ENCODE results near the gene FXYD4.
A peak's percentile ranks its signal among the peaks of the same experiment; 100 is the strongest.

Gene FXYD4

DNA sequence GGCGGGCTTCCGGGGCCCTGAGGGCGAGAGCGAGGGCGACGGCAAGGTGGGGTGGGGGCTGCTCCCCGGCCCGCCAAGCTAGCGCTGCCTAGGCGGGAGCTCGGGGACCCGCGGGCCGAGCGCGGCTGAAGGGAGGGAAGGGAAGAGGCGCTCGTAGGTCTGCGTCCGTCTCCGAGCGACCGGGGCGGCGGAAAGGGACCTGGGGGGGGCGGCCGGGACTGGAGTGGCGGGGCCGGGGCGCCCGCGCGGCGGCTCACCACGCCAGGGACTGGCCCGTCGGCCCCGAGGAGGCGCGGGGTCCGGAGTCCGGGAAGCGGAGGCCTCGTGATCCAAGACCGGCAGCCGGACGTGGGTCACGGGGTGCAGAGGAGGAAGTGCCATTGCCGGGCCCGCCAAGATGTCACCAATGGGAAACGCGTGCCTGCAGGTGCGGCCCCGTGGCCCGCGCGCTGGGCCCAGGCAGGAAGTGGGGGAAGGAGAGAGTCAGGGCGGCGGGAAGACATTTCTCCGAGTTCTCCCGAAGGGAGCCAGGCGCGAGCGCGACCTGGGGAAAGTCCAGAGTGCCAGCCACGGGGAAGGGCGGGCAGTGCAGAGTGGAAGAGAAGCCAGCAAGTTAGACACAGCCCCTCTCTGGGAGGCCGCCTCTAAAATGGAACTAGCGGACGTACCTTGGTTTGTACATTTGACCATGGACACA lies 25.6 kb downstream of the FXYD4 start:
- DNase-seq, result peak; percentile 54

DNA sequence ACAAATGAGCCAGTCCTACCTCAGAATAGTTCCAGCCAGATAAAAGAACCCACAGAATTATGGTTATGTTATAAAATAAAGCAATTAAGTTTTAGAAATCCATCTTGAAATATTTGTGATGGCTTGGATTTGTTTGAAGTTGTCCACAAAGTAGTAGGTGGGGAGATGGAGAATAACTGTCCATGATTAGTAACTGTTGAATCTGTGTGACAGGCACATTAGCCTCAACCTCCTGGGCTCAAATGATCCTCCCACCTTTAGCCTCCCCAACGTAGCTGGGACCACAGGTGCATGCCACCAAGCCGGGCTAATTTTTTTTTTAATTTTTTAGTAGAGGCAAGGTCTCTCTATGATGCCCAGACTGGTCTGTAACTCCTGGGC lies 27.5 kb downstream of the FXYD4 start:
- no peak for DNase-seq

DNA sequence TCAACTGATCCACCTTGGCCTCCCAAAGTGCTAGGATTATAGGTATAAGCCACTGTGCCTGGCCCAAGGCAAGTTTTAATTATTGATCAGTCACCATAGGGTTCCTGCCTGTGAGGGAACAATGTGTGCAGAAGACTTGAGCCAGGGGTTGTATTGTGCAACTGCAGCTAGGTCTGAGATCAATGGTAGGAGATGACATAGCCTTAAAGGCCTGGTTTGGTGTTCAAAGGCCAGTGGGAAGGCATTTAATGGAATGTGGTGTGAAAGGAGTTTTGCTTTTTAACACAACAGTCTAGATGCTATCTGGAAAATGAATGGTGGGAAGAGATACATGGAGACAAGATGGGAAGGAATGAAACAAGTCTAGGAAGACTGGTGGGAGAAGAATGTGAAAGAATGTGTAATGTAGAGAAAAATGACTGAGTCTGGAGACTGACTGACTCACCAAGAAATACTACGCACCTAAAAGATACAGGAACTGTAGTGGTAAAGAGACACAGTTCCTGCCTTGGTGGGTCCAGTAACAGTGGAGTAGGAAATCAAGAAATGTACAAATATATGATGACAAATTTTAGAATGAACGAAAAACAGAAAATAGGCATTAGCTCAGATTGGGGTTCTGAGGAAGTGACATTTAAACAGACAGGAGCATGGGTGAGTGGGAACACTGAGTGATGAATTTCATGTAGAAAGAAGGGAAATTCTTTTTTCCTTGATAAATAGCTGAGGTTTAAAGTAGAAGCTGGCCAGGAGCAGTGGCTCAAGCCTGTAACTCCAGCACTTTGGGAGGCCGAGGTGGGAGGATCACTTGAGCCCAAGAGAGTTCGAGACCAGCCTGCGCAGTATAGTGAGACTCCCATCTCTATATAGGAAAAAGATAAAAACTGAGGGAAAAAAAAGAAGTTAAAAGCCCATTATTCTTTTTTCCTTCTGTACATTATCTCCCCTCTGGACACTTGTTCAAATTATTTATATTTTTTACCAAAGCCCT lies 28.2 kb downstream of the FXYD4 start:
- no peak for DNase-seq

DNA sequence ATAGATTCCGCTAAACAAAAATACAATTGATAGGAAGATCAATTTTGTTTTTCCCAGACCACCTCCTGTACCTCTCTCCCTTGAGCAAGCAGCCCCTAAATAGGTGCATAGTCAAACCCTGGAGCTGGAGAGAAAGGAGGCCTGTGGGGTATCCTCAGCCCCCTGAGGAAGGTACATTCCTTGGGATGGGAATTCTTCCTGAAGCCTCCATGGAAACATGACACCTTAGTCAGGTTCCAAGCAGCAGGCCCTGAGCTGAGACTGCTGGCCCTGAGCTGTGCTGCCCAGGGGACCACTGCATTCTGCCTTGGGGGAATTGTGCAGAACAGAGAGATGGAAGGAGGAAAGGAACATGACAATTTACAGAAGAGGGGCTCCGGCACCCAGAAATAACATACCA lies 30.2 kb downstream of the FXYD4 start:
- no peak for DNase-seq

DNA sequence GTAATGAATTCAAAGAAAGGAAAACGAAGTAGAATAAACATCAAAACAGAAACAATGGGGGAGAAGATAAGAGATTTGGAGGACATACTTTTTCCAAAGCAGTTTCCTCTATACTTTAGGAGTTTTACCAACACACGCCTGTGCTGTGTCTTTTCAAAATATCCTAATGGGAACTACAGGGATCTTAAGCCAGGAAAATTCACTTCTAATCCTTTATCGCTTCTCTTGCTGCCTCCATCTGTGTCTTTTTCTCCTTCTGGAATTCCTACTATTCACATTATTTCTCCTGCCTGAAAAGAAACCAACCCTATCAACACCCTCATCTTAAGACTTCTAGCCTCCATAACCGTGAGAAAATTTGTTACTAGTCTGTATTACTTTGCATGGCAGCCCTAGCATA lies 30.7 kb downstream of the FXYD4 start:
- DNase-seq, result no peak

DNA sequence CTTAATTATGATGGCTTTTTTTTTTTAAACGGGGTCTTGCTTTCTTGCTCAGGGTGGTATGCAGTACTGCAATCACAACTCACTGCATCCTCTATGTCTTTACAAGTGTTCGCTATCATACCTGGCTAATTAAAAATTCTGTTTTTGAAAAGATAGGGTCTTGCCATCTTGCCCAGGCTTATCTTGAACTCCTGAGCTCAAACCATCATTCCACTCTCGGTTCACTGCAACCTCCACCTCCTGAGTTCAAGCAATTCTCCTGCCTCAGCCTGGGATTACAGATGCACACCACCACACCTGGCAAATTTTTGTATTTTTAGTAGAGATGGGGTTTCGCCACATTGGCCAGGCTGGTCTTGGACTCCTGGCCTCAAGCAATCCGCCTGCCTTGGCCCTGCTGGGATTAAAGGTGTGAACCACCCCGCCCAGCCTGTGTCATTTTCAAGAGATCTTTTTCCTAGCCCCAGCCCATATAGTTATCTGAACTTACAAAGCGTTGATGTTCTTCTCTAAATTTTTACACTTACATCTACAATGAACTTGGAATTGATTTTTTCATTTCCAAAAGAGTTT lies 31.5 kb downstream of the FXYD4 start:
- DNase-seq, result no peak

DNA sequence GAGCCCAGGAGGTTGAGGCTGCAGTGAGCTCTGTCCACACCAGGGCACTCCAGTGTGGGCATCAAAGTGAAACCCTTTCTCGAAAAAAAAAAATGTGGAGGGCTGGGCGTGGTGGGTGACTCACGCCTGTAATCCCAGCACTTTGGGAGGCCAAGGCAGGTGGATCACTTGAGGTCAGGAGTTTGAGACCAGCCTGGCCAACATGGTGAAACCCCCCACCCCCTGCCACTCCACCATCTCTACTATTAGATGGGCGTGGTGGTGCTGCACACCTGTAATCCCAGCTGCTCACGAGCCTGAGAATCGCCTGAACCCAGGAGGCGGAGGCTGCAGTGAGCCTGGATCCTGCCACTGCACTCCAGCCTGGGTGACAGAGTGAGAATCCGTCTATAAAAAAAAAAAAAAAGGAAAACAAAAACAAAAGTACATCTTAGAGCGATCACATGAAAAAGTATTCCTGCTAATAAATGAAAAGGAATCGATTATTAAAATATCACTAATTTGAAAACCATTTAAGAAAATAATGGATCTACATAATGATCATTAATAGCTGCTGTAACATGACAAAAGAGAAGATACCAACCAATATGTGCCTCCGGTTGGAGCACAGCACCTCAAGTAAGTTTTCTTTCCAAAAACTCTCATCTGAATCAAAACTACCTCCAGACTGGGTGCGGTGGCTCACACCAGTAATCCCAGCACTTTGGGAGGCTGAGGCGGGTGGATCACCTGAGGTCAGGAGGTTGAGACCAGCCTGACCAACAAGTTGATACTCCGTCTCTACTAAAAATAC lies 32.7 kb downstream of the FXYD4 start:
- DNase-seq, result no peak

DNA sequence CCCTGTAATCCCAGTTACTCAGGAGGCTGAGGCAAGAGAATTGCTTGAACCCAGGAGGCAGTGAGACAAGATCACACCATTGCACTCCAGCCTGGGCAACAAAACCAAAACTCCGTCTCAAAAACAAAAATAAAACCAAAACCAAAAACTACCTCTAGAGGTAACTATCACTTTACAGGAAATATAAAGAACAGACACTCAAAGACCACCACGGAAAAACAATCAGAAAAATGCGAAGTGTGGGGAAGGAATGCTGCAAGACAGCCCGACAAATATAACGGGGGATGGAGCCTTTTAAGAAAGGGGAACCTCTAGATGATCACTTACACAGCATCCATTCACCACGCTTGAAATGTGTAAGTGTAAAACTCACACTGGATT lies 33.3 kb downstream of the FXYD4 start:
- no peak for DNase-seq

DNA sequence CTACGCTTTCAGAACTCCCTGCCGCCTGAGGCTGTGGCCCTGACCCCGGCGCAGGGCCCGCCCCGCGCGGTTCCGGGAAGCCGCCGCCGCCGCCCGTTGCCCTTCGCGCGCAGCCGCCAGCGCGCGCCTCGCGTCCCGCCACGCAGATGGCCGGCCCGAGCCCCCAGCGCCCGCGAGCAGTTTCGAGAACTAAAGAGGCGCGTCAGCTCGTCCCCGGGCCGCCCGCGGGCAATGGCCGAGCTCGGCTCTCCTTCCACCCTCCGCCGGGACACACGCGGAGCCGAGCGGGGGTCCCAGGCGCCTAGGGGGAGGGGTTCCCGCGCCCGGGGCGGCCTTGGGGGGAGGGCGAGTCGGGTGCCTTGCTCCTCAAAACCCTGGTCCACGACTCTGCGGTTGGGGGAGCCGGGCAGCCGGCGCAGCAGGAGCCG lies 35.7 kb downstream of the FXYD4 start:
- DNase-seq, result no peak

DNA sequence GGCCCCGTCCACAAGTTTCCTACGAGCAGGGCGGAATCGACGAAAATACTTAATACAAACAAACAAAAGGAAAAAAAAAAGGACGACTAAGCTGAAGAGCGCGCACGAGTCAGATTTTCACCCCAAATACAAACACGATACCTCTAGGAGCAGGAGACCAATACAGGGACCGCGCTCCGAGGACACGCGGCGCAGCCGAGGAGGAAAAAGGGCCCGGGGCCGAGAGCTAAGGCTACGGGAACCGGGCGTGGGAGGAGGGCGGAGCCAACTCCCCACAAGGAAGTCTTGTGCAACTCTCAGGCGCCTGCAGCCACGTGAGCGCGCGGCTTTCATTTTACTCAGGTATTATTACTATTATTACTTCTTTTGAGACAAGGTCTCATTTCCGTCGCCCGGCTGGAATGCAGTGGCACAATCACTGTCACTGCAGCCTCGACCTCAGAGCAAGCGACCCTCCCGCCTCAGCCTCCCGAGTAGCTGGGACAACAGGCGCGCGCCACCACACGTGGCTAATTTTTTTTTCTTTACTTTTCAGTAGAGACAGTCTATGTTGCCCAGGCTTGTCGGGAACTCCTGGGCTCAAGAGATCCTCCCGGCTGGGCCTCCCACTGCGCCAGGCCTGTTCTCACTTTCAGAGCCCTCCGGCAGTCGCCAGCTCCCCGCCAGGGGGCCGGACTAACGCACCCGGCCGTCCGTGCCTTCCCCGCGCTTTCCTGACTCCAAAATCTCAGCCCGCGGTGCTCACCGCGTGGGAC lies 36.3 kb downstream of the FXYD4 start:
- peak; percentile 52 for DNase-seq

DNA sequence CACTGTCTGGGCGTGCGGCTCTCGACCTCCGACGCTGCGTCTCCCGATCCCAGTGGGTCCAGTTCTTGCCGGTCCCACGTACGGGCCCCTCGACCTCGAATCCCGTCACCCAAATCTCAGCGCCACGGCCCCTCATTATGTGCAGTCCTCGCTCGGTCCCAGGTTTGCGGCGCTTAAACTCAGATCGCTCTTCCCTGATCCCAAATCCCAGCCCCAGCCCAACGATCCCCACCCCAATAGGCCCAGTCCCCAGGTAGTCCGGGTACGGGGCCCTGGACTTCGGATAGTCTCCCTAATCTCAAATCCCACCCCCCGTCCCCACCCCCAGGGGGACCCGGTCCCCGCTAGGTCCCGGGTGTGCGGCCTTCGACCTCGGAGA lies 36.9 kb downstream of the FXYD4 start:
- DNase-seq, result no peak

DNA sequence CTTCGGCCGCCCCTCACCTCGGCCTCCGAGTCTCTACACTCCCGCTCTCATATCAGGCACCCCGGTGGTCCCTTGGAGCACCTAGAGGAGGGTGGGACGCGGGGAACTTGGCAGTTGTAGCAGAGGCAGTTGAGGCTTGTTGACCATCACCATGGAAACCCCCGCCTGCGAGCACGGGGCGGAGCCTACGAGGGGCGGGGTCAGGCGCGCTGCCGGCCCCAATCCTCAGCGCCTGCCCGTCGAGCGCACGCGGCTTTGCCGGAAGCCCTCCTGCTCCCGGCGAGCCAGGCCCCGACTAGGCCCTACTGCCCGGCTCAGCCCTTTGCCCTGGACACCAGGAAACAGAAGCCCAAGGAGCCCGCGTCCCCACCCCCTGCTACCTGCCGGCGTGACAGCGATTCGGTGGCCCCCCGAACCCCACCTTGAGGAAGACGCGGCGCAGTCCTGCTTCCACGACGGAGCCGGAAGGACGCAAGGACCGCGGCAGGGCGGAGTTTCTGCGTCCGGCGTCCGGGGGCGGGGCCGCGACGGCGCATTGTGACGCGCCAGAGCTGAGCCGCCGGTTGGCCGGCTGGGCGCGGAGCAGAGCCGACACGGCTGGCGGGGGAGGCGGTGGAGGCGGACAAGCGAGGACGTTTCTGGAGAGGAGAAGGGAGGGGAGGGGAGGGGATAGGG lies 37.4 kb downstream of the FXYD4 start, which contains the start of gene HNRNPF:
HNRNPF (minus strand) TSS at position 477 of the 675 bp plus-strand sequence. CDS start 21,302 bp downstream, outside the sequence.
- peak; percentile 75 for DNase-seq

DNA sequence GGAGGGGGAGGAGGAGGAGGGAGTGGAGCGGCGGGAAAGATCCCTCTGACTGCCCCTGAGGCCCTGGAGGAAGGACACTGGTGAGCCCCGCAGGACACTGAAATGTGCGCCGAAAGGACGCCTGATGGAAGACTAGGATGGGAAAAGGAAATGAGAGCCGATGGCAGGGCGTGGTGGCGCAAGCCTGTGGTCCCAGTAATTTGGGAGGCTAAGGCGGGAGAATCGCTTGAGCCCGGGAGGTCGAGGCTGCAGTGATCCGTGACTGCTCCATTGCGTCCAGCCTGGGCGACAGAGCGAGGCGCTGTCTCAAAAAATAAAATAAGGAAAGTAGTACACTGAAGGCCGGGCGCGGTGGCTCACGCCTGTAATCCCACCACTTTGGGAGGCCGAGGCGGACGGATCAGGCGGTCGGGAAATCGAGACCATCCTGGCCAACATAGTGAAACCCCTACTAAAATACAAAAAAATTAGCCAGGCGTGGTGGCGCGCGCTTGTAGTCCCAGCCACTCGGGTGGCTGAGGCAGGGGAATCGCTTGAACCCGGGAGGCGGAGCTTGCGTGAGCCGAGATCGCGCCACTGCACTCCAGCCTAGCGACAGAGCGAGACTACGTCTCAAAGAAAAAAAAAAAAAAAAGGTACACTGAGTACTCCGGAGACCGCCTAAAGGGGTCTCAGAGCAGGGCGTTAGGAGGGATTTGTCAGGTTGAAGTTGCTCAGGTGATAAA lies 38.1 kb downstream of the FXYD4 start:
- no peak for DNase-seq

DNA sequence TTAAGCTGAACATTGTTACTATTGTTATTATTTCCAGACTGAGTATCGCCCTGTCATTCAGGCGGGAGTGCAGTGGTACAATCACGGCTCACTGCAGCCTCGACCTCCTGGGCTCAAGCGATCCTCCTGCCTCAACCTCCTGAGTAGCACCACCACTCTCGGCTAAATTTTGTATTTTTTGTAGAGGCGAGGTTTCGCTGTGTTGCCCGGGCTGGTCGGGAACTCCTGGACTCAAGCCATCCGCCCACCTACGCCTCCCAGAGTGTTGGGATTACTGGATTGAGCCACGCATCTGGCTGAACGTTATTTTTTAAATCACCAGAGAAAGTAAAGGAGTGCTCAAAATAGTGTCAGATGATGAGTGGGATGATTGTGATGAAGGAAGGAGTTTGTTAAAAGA lies 38.9 kb downstream of the FXYD4 start:
- no peak for DNase-seq

DNA sequence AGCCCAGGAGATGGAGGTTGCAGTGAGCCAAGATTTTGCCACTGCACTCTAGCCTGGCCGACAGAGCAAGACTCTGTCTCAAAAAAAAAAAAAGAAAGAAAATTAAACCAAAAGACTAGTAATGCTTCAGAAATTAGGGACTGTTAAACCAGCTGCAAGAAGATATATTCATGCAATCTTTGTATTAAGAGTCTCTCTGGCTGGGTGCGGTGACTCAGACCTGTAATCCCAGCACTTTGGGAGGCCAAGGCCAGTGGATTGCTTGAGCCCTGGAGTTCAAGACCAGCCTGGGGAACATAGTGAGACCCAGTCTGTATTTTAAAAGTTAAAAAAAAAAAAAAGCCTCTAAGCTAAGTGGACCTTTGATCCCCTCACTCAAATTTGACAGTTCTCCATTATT lies 40.1 kb downstream of the FXYD4 start:
- no peak for DNase-seq

DNA sequence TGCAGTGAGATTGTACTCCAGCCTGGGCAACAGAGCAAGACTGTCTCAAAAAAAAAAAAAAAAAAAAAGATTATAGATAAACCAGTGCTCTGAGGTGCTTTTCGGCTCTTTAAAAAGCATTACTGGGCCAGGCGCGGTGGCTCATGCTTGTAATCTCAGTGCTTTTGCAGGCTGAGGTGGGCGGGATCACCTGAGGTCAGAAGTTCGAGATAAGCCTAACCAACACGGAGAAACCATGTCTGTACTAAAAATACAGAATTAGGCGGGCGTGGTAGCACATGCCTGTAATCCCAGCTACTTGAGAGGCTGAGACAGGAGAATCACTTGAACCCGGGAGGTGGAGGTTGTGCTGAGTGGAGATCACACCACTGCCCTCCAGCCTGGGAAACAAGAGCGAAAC lies 44.1 kb downstream of the FXYD4 start:
- no peak for DNase-seq

DNA sequence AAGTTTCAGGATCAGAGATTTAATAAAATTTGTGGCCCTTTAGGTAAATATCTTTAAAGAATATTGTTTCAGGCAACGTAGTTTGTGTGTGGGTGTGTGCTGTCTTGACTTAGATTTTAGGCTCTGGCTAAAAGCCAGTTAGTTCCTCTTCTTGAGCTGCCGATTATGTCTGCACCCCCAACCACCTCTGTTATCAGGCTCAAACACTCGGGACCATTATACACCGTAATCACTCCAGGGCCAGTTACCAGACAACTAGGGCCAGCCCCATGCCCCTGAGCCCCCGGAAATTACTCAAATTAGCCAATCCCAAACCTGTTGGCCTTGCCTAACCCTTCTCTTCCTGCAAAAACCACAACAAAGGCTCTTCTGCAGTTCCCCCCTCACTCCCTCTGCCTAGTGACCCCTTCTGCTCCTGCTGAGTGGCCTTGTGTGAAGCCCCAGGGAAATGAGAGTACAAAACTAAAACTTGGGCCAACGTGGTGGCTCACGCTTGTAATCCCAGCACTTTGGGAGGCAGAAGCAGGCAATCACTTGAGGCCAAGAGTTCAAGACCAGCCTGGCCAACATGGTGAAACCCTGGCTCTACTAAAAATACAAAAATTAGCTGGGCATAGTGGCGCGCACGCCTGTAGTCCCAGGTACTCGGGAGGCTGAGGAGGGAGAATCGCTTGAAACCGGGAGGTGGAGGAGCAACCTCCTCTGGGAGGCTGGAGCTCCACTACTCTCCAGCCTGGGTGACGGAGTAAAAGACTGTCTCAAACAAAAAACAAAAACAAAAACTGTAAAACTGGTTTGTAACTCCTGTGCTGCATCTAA lies 46.7 kb downstream of the FXYD4 start:
- DNase-seq, result no peak

DNA sequence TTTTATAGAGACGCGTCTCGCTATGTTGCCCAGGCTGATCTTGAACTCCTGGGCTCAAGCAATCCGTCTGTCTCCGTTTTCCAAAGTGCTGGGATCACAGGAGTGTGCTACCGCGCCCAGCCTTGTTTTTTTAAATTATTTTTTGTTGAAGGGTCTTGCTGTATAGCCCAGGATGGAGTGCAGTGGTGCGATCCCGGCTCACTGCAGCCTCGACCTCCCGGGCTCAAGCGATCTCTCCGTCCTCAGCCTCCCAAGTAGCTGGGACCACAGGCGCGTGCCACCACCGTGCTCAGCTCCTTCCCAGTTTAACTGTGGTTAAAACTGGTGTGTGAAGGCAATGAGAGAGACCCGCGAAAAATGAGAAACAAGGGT lies 48.5 kb downstream of the FXYD4 start:
- DNase-seq, result no peak

DNA sequence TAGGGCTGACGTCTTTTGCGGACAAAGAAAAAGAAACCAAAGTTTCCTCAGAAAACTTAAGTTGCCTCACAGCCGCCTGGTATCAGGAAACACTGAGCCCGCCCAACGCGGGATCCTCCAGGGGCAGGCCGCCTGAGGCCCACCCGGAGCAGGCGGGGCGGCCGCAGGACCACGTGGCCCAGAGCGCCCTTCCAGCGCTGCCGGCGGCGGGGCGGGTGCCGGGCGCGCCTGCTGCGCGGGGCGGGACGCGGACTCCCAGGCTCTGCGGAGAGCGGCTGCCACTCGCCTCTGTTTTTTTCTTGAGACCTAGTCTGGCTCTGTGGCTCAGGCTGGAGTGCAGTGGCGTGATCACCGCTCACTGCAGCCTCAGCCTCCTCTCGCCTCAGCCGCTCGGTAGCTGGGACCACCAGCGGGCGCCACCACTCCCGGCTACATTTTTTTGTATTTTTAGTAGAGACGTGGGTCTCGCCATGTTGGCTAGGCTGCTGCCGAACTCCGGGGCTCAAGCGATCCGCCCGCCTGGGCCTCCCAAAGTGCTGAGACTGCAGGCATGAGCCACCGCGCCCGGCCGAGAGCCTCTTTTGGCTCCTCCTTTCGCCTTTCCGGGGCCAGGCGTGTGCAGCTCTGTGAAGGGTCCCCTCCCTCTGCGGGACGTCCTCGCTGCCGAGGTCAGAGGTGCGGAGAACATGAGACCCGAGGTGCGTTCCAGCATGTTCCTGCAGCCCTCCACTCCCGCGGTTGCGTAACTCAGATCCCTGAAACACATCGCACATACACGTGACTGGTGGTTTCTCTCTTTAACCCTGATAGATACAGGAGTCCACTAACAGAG lies 49.1 kb downstream of the FXYD4 start:
- peak; percentile 55 for DNase-seq
